ENCODE data around the gene OTUD3. TPM values are rescaled to one million over a fixed set of nuclear protein-coding genes. Genes with fewer than 3 reads are reported as not detected.
A peak's percentile ranks its signal among the peaks of the same experiment; 100 is the strongest.

OTUD3 gene
- total and polyA plus RNA-seq, 9 of the 15 experiments (the other 6 are each of a cell fraction or from before 2014, with no cell fraction given) = 2.0 to 16.6 (median 11.0) TPM

DNA sequence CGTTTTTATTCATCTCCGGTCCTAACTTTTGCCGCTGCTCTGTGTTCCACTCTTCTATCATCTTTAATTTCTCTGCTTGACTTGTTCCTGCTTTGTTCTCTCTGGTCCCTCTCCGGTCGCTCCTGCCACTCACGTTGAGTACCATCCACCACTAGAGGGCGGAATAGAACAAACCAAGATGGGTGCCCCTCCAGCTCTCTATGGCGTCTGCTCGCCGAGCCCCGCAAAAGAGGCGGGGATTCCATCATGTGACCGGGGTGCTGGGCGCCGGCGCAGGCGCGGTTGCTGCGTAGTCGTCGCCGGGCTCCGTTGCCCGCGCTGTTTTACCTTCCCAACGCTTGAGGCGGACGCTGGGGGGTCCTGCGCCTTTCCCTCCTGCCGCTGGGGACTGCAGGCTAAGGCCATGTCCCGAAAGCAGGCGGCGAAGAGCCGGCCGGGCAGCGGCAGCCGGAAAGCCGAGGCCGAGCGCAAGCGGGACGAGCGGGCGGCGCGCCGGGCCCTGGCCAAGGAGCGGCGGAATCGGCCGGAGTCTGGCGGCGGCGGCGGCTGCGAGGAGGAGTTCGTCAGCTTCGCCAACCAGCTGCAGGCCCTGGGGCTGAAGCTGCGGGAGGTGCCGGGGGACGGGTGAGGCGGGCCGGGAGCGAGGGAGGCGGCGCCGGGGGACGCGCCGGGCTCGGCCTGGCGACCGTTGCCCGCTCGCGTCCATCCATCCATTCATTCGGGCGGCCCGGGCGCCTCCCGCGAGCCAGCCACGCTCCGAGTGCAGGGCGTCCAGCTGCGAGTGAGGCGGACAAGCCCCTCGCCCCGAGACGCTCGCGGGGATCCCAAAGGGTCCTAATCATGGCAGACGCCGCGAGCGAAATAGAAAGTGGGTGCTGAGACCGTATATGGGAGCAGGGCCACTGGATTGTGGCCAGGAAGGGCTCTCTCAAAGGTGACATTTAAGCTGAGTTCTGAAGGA is at the start of gene OTUD3 (continued):
- TF ChIP-seq, protein P1, sequence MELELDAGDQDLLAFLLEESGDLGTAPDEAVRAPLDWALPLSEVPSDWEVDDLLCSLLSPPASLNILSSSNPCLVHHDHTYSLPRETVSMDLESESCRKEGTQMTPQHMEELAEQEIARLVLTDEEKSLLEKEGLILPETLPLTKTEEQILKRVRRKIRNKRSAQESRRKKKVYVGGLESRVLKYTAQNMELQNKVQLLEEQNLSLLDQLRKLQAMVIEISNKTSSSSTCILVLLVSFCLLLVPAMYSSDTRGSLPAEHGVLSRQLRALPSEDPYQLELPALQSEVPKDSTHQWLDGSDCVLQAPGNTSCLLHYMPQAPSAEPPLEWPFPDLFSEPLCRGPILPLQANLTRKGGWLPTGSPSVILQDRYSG (tag; conservative IDR thresholded peaks at IDR 0.05; ENCODE audit: low read depth) = no peak
- TF ChIP-seq SMAD2 (IDR thresholded peaks at IDR 0.05; ENCODE audit: low read depth, low read length) = no peak
- TF ChIP-seq ZNF75A (CRISPR knock-in tag; IDR thresholded peaks at IDR 0.05) = no peak
- peak; percentile 21; the same call in 1 of the 2 replicates for TF ChIP-seq TCF3 (CRISPR knock-in tag; IDR thresholded peaks at IDR 0.05)
- no peak for TF ChIP-seq NCOA4 (IDR thresholded peaks at IDR 0.05; ENCODE audit: partially characterized antibody)
- no peak for TF ChIP-seq CHD4 (IDR thresholded peaks at IDR 0.05; ENCODE audit: insufficient read depth, insufficient replicate concordance, low read depth, low read length, poor library complexity, severe bottlenecking)
- no peak for TF ChIP-seq RBM34 (IDR thresholded peaks at IDR 0.05; ENCODE audit: borderline replicate concordance, insufficient read depth, low read length)
- TF ChIP-seq ZNF3 (CRISPR knock-in tag; IDR thresholded peaks at IDR 0.05) = no peak
- no peak for TF ChIP-seq FOXM1 (IDR thresholded peaks at IDR 0.05; ENCODE audit: low read depth)
- TF ChIP-seq FOXM1 (CRISPR knock-in tag; IDR thresholded peaks at IDR 0.05; ENCODE audit: low read depth) = 0 out of 2 replicates have a peak, but pooled peaks have one; percentile 67
- TF ChIP-seq, protein P2, sequence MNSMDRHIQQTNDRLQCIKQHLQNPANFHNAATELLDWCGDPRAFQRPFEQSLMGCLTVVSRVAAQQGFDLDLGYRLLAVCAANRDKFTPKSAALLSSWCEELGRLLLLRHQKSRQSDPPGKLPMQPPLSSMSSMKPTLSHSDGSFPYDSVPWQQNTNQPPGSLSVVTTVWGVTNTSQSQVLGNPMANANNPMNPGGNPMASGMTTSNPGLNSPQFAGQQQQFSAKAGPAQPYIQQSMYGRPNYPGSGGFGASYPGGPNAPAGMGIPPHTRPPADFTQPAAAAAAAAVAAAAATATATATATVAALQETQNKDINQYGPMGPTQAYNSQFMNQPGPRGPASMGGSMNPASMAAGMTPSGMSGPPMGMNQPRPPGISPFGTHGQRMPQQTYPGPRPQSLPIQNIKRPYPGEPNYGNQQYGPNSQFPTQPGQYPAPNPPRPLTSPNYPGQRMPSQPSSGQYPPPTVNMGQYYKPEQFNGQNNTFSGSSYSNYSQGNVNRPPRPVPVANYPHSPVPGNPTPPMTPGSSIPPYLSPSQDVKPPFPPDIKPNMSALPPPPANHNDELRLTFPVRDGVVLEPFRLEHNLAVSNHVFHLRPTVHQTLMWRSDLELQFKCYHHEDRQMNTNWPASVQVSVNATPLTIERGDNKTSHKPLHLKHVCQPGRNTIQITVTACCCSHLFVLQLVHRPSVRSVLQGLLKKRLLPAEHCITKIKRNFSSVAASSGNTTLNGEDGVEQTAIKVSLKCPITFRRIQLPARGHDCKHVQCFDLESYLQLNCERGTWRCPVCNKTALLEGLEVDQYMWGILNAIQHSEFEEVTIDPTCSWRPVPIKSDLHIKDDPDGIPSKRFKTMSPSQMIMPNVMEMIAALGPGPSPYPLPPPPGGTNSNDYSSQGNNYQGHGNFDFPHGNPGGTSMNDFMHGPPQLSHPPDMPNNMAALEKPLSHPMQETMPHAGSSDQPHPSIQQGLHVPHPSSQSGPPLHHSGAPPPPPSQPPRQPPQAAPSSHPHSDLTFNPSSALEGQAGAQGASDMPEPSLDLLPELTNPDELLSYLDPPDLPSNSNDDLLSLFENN (IDR thresholded peaks at IDR 0.05; ENCODE audit: low read depth in 2 of 2, low read length in 2 of 2) = 0 out of 4 replicates have a peak, but pooled peaks of 1 of the 2 experiments have one; percentile 2
- peak; percentile 35 to 57 for TF ChIP-seq RAD21 (CRISPR knock-in tag; conservative IDR thresholded peaks at IDR 0.05 in 1 of 2, IDR thresholded peaks at IDR 0.05 in 1 of 2)
